Measurements from ENCODE around the gene HPS4.

HPS4 gene

DNA sequence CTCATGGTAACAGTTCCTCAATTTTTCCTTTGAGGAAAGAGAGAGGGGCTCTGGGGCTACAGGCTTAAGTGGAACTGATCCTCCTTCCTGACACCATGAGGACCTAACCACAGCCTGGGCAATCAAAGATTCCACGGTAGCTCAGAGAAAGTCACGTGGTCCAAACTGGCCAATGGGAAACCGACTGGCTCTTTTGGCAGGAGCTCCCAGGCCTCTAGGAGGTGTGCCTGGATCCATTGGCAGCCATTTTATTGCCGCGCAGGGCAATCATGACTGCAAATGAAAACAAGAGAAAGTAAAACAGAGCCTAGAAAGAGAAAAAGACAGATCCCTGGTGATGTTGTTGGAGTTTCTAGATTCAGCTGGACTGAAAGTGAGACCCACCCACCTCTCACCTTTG is 81.9 kb downstream of the HPS4 start:
- H3K4me1 ChIP-seq (ENCODE audit: control insufficient read depth in 1 of 2, insufficient read depth in 2 of 2, low read length in 2 of 2): peaks cover 5 to 10% of the 10 kb centered on the region in 2 experiments
- H2BK120ac ChIP-seq (ENCODE audit: insufficient read depth, low read length, poor library complexity): no peak overlapping the region
- H2BK5ac ChIP-seq (ENCODE audit: low read depth, low read length, poor library complexity): no peak overlapping the region
- no peak overlapping the region for H3K14ac ChIP-seq (ENCODE audit: low read length)
- H2AK5ac ChIP-seq (ENCODE audit: low read length): no peak overlapping the region
- no peaks in the 10 kb centered on the region for H3K9me3 ChIP-seq (ENCODE audit: insufficient read depth, low read depth, low read length)
- H3K36me3 ChIP-seq (ENCODE audit: control insufficient read depth in 1 of 2, insufficient read depth in 2 of 2, low read length in 2 of 2): no peaks in the 10 kb centered on the region
- no peak overlapping the region for H4K12ac ChIP-seq (ENCODE audit: low read depth, low read length)
- no peak overlapping the region for H4K91ac ChIP-seq (ENCODE audit: low read depth, low read length)
- no peaks in the 10 kb centered on the region for H3K79me1 ChIP-seq (ENCODE audit: low read length)
- no peak overlapping the region for H4K8ac ChIP-seq (ENCODE audit: low read depth, low read length)
- DNase-seq: peak in 1 of 2 donors; percentile 32
- no peak overlapping the region for H3K9ac ChIP-seq (ENCODE audit: low read length)
- H3K18ac ChIP-seq (ENCODE audit: low read length): no peak overlapping the region
- no peak overlapping the region for H3K4me2 ChIP-seq (ENCODE audit: low read length)
- no peak overlapping the region for H3K27ac ChIP-seq (ENCODE audit: low read depth, low read length)
- no peak overlapping the region for H2AFZ ChIP-seq (ENCODE audit: insufficient read depth, low read length, poor library complexity)
- no peaks in the 10 kb centered on the region for H3K27me3 ChIP-seq (ENCODE audit: insufficient read depth, low read length)
- H3K23ac ChIP-seq (ENCODE audit: low read length): no peak overlapping the region
- no peaks in the 10 kb centered on the region for H3K79me2 ChIP-seq (ENCODE audit: control insufficient read depth, insufficient read depth, low read length, poor library complexity)
- no peak overlapping the region for H2BK12ac ChIP-seq (ENCODE audit: low read length)
- WGBS (ENCODE audit: extremely low coverage, insufficient coverage, insufficient read length): no CpG with 5 or more reads among the region's 5 CpGs
- no peak overlapping the region for H3K4me3 ChIP-seq (ENCODE audit: low read depth, low read length)
- no peak overlapping the region for H3K4ac ChIP-seq (ENCODE audit: low read depth, low read length)
